Ectodermal cell (in vitro differentiated cells): ENCODE results near the gene TTC22.

ENCODE experiments used
- H3K27ac ChIP-seq: 2 replicates; pipeline ENCODE4 v1.7.0; 2013; ENCODE audit warnings: mild to moderate bottlenecking, low read depth, low read length; ENCODE audit not compliant: insufficient read depth, poor library complexity, severe bottlenecking
- H3K27me3 ChIP-seq: 2 replicates; pipeline ENCODE4 v1.7.0; 2013; ENCODE audit warnings: mild to moderate bottlenecking, low read length; ENCODE audit not compliant: insufficient read depth, control insufficient read depth, poor library complexity, severe bottlenecking
- H3K36me3 ChIP-seq: one replicate; pipeline ENCODE4 v1.7.0; 2013; ENCODE audit warnings: low read length; ENCODE audit not compliant: control insufficient read depth, insufficient read depth
- H3K4me1 ChIP-seq: one replicate; pipeline ENCODE4 v1.7.0; 2013; ENCODE audit warnings: low read length; ENCODE audit not compliant: control insufficient read depth, insufficient read depth
- H3K4me3 ChIP-seq: 2 replicates; pipeline ENCODE4 v1.7.0; 2013; ENCODE audit warnings: low read depth, low read length, control low read depth; ENCODE audit not compliant: insufficient read depth
- H3K9me3 ChIP-seq: 2 replicates; pipeline ENCODE4 v1.7.0; 2013; ENCODE audit warnings: mild to moderate bottlenecking, low read length, moderate library complexity; ENCODE audit not compliant: control insufficient read depth
- WGBS, 2 experiments: methylation state at CpG; one replicate each; pipeline ENCODE4 v1.1.7; 2013; ENCODE audit warnings: missing lambda C conversion rate in 2 of 2; 5-methylcytosine and 5-hydroxymethylcytosine counted together

Gene TTC22

GRCh38 chr1:54834007-54834541, 33.0 kb upstream of the TTC22 start:
- H3K9me3 ChIP-seq = no peaks in the 10 kb centered on the region
- H3K4me1 ChIP-seq = no peaks in the 10 kb centered on the region
- no peaks in the 10 kb centered on the region for H3K27me3 ChIP-seq
- 97 to 100% methylated on average over 1 of the region's 1 CpG for WGBS, 2 experiments
- no peak overlapping the region for H3K27ac ChIP-seq
- no peak overlapping the region for H3K4me3 ChIP-seq
- H3K36me3 ChIP-seq = no peaks in the 10 kb centered on the region

GRCh38 chr1:54833121-54833520, 32.0 kb upstream of the TTC22 start:
- Histone ChIP-seq H3K9me3 (no peaks in the 10 kb centered on the region), H3K27me3 (no peaks in the 10 kb centered on the region), H3K27ac (no peak overlapping the region), H3K4me3 (no peak overlapping the region), H3K4me1 (no peaks in the 10 kb centered on the region), H3K36me3 (no peaks in the 10 kb centered on the region)
- 94% methylated on average over 9 of the region's 9 CpGs for WGBS, 2 experiments

DNA sequence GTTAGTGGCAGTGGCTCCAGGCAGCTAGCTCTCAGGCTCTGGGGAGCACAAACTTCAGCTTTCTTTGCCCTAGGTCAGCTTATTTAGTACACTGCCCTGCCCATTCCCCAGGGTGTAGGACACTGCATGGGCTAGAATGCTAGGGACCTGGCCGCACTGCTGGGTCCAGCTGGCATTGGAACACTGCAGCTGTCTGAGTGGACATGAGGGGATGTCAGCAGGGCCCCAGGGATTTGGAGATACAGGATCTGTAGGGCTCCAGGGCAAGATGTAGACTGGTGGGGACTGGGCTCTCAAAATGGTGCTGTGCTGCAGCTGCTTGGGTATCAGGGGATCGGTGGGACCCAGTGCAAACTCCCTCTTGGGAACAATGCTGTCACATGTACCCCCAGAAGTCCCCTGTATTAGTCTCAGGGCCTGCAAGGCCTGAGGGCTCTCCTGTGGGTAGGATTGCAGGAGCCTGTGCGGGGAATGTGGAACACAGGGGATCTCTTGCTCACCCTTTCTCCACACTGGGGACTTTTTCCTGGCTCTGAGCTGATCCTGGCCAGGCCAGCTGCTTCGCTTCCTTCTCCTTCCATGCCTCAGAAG, 25.2 kb upstream of the TTC22 start:
- H3K27ac ChIP-seq = no peak overlapping the region
- 91 to 92% methylated on average over 4 of the region's 4 CpGs for WGBS, 2 experiments

GRCh38 chr1:54825696-54826095, 24.6 kb upstream of the TTC22 start:
- 89 to 93% methylated on average over 5 of the region's 5 CpGs for WGBS, 2 experiments
- no peaks in the 10 kb centered on the region for H3K36me3 ChIP-seq
- no peaks in the 10 kb centered on the region for H3K27me3 ChIP-seq
- H3K4me1 ChIP-seq = no peaks in the 10 kb centered on the region
- no peak overlapping the region for H3K27ac ChIP-seq
- H3K4me3 ChIP-seq = no peak overlapping the region
- H3K9me3 ChIP-seq = no peaks in the 10 kb centered on the region

More for the DNA sequence above, 25.2 kb upstream of the TTC22 start:
- H3K4me1 ChIP-seq = no peaks in the 10 kb centered on the region
- H3K4me3 ChIP-seq = no peak overlapping the region
- no peaks in the 10 kb centered on the region for H3K9me3 ChIP-seq
- no peaks in the 10 kb centered on the region for H3K27me3 ChIP-seq
- no peaks in the 10 kb centered on the region for H3K36me3 ChIP-seq

GRCh38 chr1:54823670-54824069, 22.5 kb upstream of the TTC22 start:
- Histone ChIP-seq H3K27ac (no peak overlapping the region), H3K9me3 (no peaks in the 10 kb centered on the region), H3K4me1 (no peaks in the 10 kb centered on the region), H3K27me3 (no peaks in the 10 kb centered on the region), H3K36me3 (no peaks in the 10 kb centered on the region), H3K4me3 (no peak overlapping the region)
- 89 to 96% methylated on average over 3 of the region's 3 CpGs for WGBS, 2 experiments

GRCh38 chr1:54819733-54820132, 18.6 kb upstream of the TTC22 start:
- H3K4me3 ChIP-seq = no peak overlapping the region
- no peaks in the 10 kb centered on the region for H3K27me3 ChIP-seq
- H3K9me3 ChIP-seq = no peaks in the 10 kb centered on the region
- no peak overlapping the region for H3K27ac ChIP-seq
- no peaks in the 10 kb centered on the region for H3K4me1 ChIP-seq
- no peaks in the 10 kb centered on the region for H3K36me3 ChIP-seq

DNA sequence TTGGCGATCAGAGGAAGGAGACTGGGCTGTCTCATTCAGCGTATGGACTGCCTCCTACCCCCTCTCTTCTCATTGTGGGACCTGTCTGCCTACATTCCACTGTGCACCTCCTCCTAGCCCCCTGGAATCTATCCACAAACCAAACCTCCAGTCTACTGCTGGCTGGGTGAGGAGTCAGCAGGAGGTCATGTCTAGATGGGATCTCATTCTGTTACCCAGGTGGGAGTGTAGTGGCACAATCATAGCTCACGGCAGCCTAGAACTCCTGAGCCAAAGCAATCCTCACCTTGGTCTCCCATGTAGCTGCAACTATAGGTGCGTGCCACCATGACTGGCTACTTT, 18.0 kb upstream of the TTC22 start:
- no peaks in the 10 kb centered on the region for H3K9me3 ChIP-seq
- H3K36me3 ChIP-seq = no peaks in the 10 kb centered on the region
- H3K4me3 ChIP-seq = no peak overlapping the region
- H3K27ac ChIP-seq = no peak overlapping the region
- H3K4me1 ChIP-seq = peaks cover 2% of the 10 kb centered on the region
- 84% methylated on average over 4 of the region's 4 CpGs for WGBS, 2 experiments
- no peaks in the 10 kb centered on the region for H3K27me3 ChIP-seq

GRCh38 chr1:54818461-54819194, 17.5 kb upstream of the TTC22 start:
- Histone ChIP-seq H3K4me1 (peaks cover 6% of the 10 kb centered on the region), H3K4me3 (no peak overlapping the region), H3K36me3 (no peaks in the 10 kb centered on the region), H3K9me3 (no peaks in the 10 kb centered on the region), H3K27ac (no peak overlapping the region), H3K27me3 (no peaks in the 10 kb centered on the region)
- 73% methylated on average over 5 of the region's 5 CpGs for WGBS, 2 experiments

DNA sequence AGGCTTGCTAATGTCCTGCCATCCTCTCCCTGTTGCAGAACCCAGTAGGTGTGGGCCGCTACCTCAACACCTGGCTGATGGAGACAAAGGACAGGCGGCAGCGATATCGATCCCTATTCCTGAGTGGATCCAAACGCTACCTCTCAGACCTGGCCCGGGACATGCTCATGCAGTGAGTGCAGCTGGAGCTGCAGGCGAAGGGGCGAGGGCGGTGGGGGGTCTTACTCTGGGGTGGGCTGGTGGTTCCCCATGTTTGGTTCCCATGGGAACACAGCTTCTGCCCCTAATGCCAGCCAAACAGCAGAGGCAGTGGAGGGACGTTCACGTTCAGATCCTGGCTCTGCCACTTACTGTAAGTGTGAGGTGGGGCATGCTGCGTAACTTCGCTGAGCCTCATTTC, 15.8 kb upstream of the TTC22 start:
- H3K4me1 ChIP-seq = peaks cover 15% of the 10 kb centered on the region
- 95% methylated on average over 13 of the region's 13 CpGs for WGBS, 2 experiments

GRCh38 chr1:54816130-54816529, 15.0 kb upstream of the TTC22 start:
- Histone ChIP-seq H3K9me3 (no peaks in the 10 kb centered on the region), H3K27me3 (no peaks in the 10 kb centered on the region), H3K36me3 (no peaks in the 10 kb centered on the region), H3K4me3 (no peak overlapping the region), H3K27ac (no peak overlapping the region), H3K4me1 (peaks cover 15% of the 10 kb centered on the region)
- WGBS, 2 experiments = 92 to 96% methylated on average over 6 of the region's 6 CpGs

More for the DNA sequence above, 15.8 kb upstream of the TTC22 start:
- H3K9me3 ChIP-seq = no peaks in the 10 kb centered on the region
- H3K27ac ChIP-seq = no peak overlapping the region
- H3K4me3 ChIP-seq = no peak overlapping the region
- H3K27me3 ChIP-seq = no peaks in the 10 kb centered on the region
- no peaks in the 10 kb centered on the region for H3K36me3 ChIP-seq
